Caco-2 (cell line): ENCODE measurements around the gene FOXP1. TPM values are rescaled to one million over a fixed set of nuclear protein-coding genes. Genes with fewer than 3 reads are reported as not detected.

Experiments used
- BruUV-seq: library from RNA; stranded (reverse); fragments of 400-500 nt; replicated peaks from 2 replicates; lab custom pipeline; 2021; lab: Mats Ljungman, UMichigan
- CTCF ChIA-PET: fragments of 300-600 bp; sonication (Branson Sonifier 250); formaldehyde crosslinking; loops from one replicate; lab custom pipeline; 2022; ENCODE audit warnings: antibody characterized with exemption; lab: Charles Lee
- POLR2A ChIA-PET: fragments of 300-600 bp; sonication (Branson Sonifier 250); formaldehyde crosslinking; loops from one replicate; lab custom pipeline; 2022; ENCODE audit warnings: antibody characterized with exemption; lab: Charles Lee
- DNase-seq, 2 experiments: peaks; one replicate each; pipeline versions ENCODE4 v3.0.0 to v3.0.0-alpha.2; 2020 to 2022
- H3K27me3 ChIP-seq: replicated peaks from 2 replicates; pipeline ENCODE4 v1.6.0; 2011; ENCODE audit warnings: low read length; ENCODE audit not compliant: control insufficient read depth, insufficient read depth
- H3K36me3 ChIP-seq: 2 replicates; pipeline ENCODE4 v1.5.1; 2011; ENCODE audit warnings: low read length; ENCODE audit not compliant: control insufficient read depth, insufficient read depth
- H3K4me1 ChIP-seq: fragments of 250-450 bp; sonication (Bioruptor Pico); 2 replicates; pipeline ENCODE4 v1.5.1; 2020; ENCODE audit warnings: mild to moderate bottlenecking
- H3K4me3 ChIP-seq: 2 replicates; pipeline ENCODE4 v1.5.1; 2011; ENCODE audit warnings: low read depth, mild to moderate bottlenecking, control low read depth, low read length
- H3K9me3 ChIP-seq: fragments of 250-450 bp; sonication (Bioruptor Pico); 2 replicates; pipeline ENCODE4 v1.5.1; 2020; ENCODE audit warnings: mild to moderate bottlenecking, moderate library complexity
- H3K27ac Mint-ChIP-seq: one replicate; pipeline ENCODE4 v1.8.0; 2022; ENCODE audit warnings: mixed read lengths; ENCODE audit not compliant: unreplicated experiment
- H3K27me3 Mint-ChIP-seq: one replicate; pipeline ENCODE4 v1.8.0; 2022; ENCODE audit warnings: mixed read lengths; ENCODE audit not compliant: insufficient read depth, unreplicated experiment
- H3K36me3 Mint-ChIP-seq: one replicate; pipeline ENCODE4 v1.8.0; 2022; ENCODE audit warnings: mild to moderate bottlenecking, mixed read lengths; ENCODE audit not compliant: insufficient read depth, unreplicated experiment
- H3K4me1 Mint-ChIP-seq: one replicate; pipeline ENCODE4 v1.8.0; 2022; ENCODE audit warnings: low read depth, mixed read lengths; ENCODE audit not compliant: unreplicated experiment
- H3K4me3 Mint-ChIP-seq: one replicate; pipeline ENCODE4 v1.8.0; 2022; ENCODE audit warnings: mild to moderate bottlenecking, moderate library complexity, mixed read lengths; ENCODE audit not compliant: unreplicated experiment
- H3K9me3 Mint-ChIP-seq: one replicate; pipeline ENCODE4 v1.8.0; 2022; ENCODE audit warnings: mixed read lengths; ENCODE audit not compliant: unreplicated experiment
- CTCF ChIP-seq, 2 experiments: fragments of 200-600 bp in 1 of 2; IDR thresholded peaks; 1 replicate in 1 of 2; 2 replicates in 1 of 2; pipeline versions ENCODE4 v1.5.1 to v1.8.0; 2011 to 2022; ENCODE audit warnings: antibody characterized with exemption in 1 of 2, control low read depth in 1 of 2, inconsistent platforms in 1 of 2, low read depth in 1 of 2, low read length in 1 of 2, mild to moderate bottlenecking in 1 of 2, moderate library complexity in 1 of 2; ENCODE audit not compliant: insufficient read depth in 1 of 2, severe bottlenecking in 1 of 2, unreplicated experiment in 1 of 2
- intact Hi-C: fragments of 100-400 bp; cut with micrococcal nuclease; formaldehyde crosslinking; loops from one replicate; pipeline ENCODE4 v1.10.0; 2022; ENCODE audit not compliant: unreplicated experiment
- total RNA-seq: library from RNA; stranded (reverse); gene quantifications from 2 replicates; pipeline ENCODE4 v1.2.3, GENCODE V29; 2022

The FOXP1 gene
- total RNA-seq, 1 experiment from 2014 or later: 131 TPM

GRCh38 chr3:71577011-71577410, 6.5 kb downstream of the FOXP1 start:
- peaks cover 25% of the 10 kb centered on the region for H3K4me1 Mint-ChIP-seq
- H3K36me3 ChIP-seq: no peaks in the 10 kb centered on the region
- H3K4me3 ChIP-seq: no peak overlapping the region
- intact Hi-C loops: no loop called here
- CTCF ChIA-PET: no interaction called here
- H3K27me3 ChIP-seq: no peaks in the 10 kb centered on the region
- POLR2A ChIA-PET: no interaction called here
- peak overlapping the region; percentile 29 for H3K27ac Mint-ChIP-seq
- H3K9me3 Mint-ChIP-seq: no peaks in the 10 kb centered on the region
- no peaks in the 10 kb centered on the region for H3K27me3 Mint-ChIP-seq
- no peaks in the 10 kb centered on the region for H3K9me3 ChIP-seq
- DNase-seq: no peak
- peak overlapping the region; percentile 52 for H3K4me3 Mint-ChIP-seq
- peaks cover 3% of the 10 kb centered on the region for H3K36me3 Mint-ChIP-seq
- TF ChIP-seq CTCF (IDR thresholded peaks at IDR 0.05; ENCODE audit: insufficient read depth in 1 of 2, low read depth in 1 of 2, low read length in 1 of 2, severe bottlenecking in 1 of 2, unreplicated experiment in 1 of 2): no peak
- H3K4me1 ChIP-seq: peaks cover 19% of the 10 kb centered on the region
- BruUV-seq: no TSS peak

- no peaks in the 10 kb centered on the region for H3K9me3 Mint-ChIP-seq
- POLR2A ChIA-PET: no interaction called here
Observed at GRCh38 chr3:71575433-71575832, 8.1 kb downstream of the FOXP1 start.

GRCh38 chr3:71573181-71573580, 10.3 kb downstream of the FOXP1 start:
- TF ChIP-seq CTCF (IDR thresholded peaks at IDR 0.05; ENCODE audit: insufficient read depth in 1 of 2, low read depth in 1 of 2, low read length in 1 of 2, severe bottlenecking in 1 of 2, unreplicated experiment in 1 of 2): no peak
- H3K27ac Mint-ChIP-seq: no peak overlapping the region
- BruUV-seq: no TSS peak
- no peaks in the 10 kb centered on the region for H3K9me3 ChIP-seq
- H3K36me3 ChIP-seq: no peaks in the 10 kb centered on the region
- peaks cover 12% of the 10 kb centered on the region for H3K4me1 Mint-ChIP-seq
- H3K9me3 Mint-ChIP-seq: no peaks in the 10 kb centered on the region
- no peaks in the 10 kb centered on the region for H3K36me3 Mint-ChIP-seq
- ChIA-PET POLR2A (interaction anchor here (0.6 kb wide), 2 partner anchors 24 to 508 kb away, joined by 7 to 9 read pairs; no protein-coding TSS in a partner anchor), CTCF (no interaction called here)
- DNase-seq: no peak
- H3K27me3 Mint-ChIP-seq: no peaks in the 10 kb centered on the region
- intact Hi-C loops: no loop called here
- H3K4me1 ChIP-seq: peaks cover 7% of the 10 kb centered on the region
- H3K4me3 Mint-ChIP-seq: no peak overlapping the region
- H3K4me3 ChIP-seq: no peak overlapping the region
- H3K27me3 ChIP-seq: no peaks in the 10 kb centered on the region

More at GRCh38 chr3:71575433-71575832, 8.1 kb downstream of the FOXP1 start:
- peaks cover 25% of the 10 kb centered on the region for H3K4me1 Mint-ChIP-seq
- intact Hi-C loops: no loop called here
- H3K27me3 Mint-ChIP-seq: no peaks in the 10 kb centered on the region
- no TSS peak for BruUV-seq
- TF ChIP-seq CTCF (IDR thresholded peaks at IDR 0.05; ENCODE audit: insufficient read depth in 1 of 2, low read depth in 1 of 2, low read length in 1 of 2, severe bottlenecking in 1 of 2, unreplicated experiment in 1 of 2): no peak
- no peaks in the 10 kb centered on the region for H3K27me3 ChIP-seq
- H3K27ac Mint-ChIP-seq: no peak overlapping the region
- no peaks in the 10 kb centered on the region for H3K36me3 ChIP-seq
- H3K4me3 ChIP-seq: no peak overlapping the region
- no peaks in the 10 kb centered on the region for H3K9me3 ChIP-seq
- peaks cover 19% of the 10 kb centered on the region for H3K4me1 ChIP-seq
- no peak overlapping the region for H3K4me3 Mint-ChIP-seq
- DNase-seq: no peak
- CTCF ChIA-PET: no interaction called here
- H3K36me3 Mint-ChIP-seq: no peaks in the 10 kb centered on the region
